T47D (cell line): ENCODE measurements around the gene SLFN12L.
A peak's percentile ranks its signal among the peaks of the same experiment; 100 is the strongest.
"Not testable (repeated sequence)": the region's sequence is repeated elsewhere in the genome, so short reads cannot be mapped to it uniquely, and the experiment has no call there.

ENCODE experiments used
- DNase-seq, 2 experiments: peaks; one replicate each; pipeline versions ENCODE4 v3.0.0 to v3.0.0-alpha.2; 2011 to 2012; ENCODE audit warnings: low read depth in 1 of 2, low spot score in 1 of 2
- JUND ChIP-seq: IDR thresholded peaks from 2 replicates; pipeline ENCODE4 v1.6.1; 2012; ENCODE audit warnings: low read depth
- in situ Hi-C: cut with HindIII; loops from 2 replicates; pipeline ENCODE4 v1.10.0; 2016; ENCODE audit warnings: low sequenced_read_pairs, low pct_unique_long_range_greater_than_20kb

SLFN12L gene

GRCh38 chr17:35515027-35515426 lies 22.5 kb downstream of the SLFN12L start:
- no peak for DNase-seq
- in situ Hi-C loops, result no loop called here
- TF ChIP-seq JUND, result no peak

- TF ChIP-seq JUND, result no peak
- DNase-seq, result no peak
- in situ Hi-C loops, result no loop called here
Measured at GRCh38 chr17:35514564-35514963, 22.9 kb downstream of the SLFN12L start.

DNA sequence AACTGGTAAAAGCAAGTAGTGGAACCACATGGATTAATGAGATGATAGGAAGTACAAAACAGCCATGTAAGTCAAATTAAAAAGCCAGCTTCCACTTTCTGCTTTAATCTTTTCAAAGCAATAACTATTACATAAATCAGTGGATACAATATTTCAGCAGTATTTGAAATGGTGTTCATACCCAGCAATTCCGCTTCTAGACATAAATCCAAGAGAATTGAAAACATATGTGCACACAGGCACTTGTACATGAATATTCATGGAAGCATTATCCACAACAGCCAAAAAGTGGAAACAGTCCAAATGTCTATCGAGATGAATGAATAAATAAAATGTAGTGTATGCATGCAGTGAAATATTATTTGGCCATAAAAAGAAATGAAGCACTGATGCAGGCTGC lies 27.4 kb downstream of the SLFN12L start:
- in situ Hi-C loops, result no loop called here
- DNase-seq, result no peak
- no peak for TF ChIP-seq JUND

DNA sequence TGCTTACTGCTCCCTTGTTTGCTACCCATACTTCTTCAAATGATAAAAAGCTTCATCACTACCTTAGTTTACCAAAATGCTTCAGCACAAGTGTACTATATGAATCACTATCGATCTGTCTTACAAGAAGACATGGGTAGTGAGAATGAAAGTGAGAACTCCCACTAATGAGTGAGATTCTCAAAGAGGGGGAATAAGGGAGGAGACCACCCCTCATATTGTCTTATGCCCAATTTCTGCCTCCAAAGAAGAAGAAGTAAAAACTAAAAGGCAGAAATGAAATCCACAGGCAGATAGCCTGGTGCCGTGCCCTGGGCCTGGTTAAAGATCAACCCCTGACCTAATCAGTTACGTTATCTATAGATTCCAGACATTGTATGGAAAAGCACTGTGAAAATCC lies 29.8 kb downstream of the SLFN12L start:
- DNase-seq, in situ Hi-C loops: not testable (repeated sequence)

GRCh38 chr17:35499548-35499947 lies 37.9 kb downstream of the SLFN12L start:
- no peak for DNase-seq
- TF ChIP-seq JUND, result no peak
- in situ Hi-C loops, result no loop called here

- no peak for DNase-seq
- no peak for TF ChIP-seq JUND
Measured at GRCh38 chr17:35498448-35499178, 38.9 kb downstream of the SLFN12L start.

DNA sequence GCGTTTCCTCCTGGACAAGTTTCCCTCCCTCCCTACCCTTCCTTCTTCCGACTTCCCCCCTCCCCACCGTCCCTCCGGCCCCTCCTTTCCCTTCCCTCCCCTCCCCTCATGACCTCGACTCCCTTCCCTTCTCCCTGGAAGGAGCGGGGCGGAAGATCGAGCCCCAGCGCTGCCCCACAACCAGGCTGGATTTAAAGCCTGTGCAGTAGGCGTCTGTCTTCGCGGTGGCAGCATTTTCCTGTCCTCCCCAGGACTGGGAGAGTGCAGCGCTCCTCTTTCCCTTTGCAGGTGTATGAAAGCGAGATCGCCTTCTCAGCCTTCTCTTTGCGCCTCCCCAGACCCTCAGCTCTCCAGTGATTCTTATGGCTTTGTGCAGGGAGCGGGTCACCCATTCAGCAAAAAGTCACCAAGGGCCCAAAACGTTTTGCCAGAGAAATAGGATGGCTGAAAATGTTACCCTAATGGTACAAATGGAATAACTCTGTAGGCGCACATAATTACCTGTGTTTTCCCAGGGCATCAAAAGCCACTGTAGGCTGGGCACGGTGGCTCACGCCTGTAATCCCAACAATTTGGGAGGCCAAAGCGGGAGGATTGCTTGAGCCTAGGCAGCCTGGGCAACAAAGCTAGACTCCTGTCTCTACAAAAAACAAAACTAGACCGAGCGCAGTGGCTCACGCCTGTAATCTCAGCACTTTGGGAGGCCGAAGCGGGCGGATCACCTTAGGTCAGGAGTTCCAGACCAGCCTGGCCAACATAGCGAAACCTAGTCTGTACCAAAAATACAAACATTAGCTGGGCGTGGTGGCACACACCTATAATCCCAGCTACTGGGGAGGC lies 40.8 kb downstream of the SLFN12L start:
- TF ChIP-seq JUND, result no peak
- DNase-seq, result no peak
- in situ Hi-C loops, result no loop called here

More at GRCh38 chr17:35498448-35499178, 38.9 kb downstream of the SLFN12L start:
- in situ Hi-C loops, result no loop called here

DNA sequence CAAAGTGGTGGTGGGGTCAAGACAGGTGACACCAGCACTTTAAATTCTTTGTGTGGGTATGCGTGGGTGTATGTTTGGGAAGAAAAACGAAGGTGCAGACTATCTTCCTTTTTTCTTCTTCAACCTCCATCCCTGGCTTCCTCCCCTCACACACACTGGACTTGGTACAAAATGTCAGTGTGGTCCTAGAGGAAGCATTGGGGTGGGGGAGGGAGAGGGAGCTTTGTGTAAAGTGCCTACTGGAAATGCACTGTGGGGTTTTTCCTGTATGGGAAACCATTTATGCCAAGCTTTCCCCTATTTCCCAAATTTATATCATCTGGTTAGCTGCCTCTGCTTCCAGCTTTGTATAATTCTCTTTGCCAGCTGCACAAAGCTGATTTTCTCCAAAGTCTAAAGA lies 44.4 kb downstream of the SLFN12L start:
- in situ Hi-C loops, result no loop called here
- TF ChIP-seq JUND, result no peak
- no peak for DNase-seq

DNA sequence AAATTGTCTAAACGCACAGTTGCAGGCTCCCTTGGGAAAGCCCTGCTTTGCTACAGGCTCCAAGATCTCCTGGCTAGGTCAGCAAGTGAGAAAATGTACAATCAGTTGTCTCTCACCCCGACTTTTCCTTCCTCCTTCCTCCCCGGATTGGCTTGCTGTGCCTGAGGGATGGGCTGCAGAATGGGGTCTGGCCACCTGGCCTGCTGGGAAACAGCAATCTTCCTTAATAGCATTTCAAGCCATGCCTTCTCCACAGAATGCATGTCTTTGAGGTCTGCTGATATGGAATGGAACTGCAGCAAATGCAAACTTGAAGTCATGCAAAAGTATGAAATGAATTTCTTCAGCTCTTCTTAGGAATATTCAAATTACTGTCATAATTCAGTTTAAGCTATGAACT lies 46.1 kb downstream of the SLFN12L start:
- no peak for TF ChIP-seq JUND

DNA sequence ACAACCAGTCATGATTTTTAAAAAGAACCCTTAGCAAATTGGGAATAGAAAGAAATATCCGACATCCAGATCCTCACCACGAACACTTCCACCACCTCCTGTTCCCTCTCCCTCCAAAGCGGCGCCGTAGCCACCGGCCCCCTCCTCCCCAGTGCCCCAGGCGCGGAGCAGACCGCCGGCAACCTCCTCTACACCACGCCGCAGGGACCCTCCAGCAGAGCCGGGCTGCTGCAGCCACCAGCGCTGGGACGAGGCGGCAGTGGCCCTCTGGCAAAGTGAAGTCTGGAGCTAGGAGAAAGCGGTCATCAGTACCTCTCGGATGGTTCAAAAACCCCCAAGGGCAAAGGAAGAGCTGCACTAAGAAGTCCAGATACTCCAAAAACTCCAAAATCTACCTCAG lies 47.5 kb downstream of the SLFN12L start:
- in situ Hi-C loops, result no loop called here
- TF ChIP-seq JUND, result no peak
- no peak for DNase-seq

More for the DNA sequence above, 46.1 kb downstream of the SLFN12L start:
- DNase-seq, result no peak
- in situ Hi-C loops, result no loop called here

- DNase-seq, result no peak
- no peak for TF ChIP-seq JUND
- in situ Hi-C loops, result no loop called here
Measured at GRCh38 chr17:35488991-35489390, 48.5 kb downstream of the SLFN12L start.

DNA sequence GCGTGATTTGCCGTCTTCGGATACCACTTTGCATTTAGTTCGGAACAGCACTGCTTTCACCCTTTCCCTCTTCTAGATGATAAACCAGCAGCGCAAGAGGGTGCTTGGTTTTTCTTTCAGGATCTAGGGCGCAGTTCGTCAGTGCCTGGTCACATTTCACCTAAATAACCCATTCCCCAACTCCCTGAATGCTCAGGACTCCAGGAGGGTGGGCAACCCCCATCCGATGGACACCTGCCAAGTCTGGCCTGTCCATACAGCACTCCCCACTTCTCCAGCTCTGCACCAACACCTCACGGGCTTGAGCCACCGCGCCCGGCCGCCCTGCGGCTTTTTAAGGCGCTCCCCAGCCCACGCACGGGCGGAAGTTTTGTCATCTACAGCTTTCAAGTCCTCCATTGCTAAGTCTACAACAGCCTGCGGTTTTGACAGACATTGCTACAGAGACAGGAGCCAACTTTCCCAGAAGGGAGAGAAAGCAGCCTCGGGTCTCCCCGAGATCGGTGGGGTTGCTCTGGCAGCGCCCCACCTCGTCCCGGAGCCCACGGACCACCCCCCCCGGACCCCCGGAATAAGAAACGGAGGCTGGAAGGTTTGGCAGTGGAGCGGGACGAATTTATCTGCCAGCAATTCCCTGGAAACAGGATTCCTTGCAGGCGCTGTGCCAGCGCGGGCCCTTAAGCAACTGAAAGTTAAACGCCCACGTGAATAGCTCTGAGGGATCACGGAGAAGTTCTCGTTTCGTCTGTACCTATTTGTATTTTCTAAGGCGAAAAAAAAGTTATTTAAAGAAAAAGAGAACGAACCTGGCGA lies 50.4 kb downstream of the SLFN12L start:
- in situ Hi-C loops, result no loop called here
- DNase-seq, result peak in 1 of 2 experiments; percentile 40
- no peak for TF ChIP-seq JUND
